KMS-11 (cell line): Measurements from ENCODE around the gene SRRM2.

ENCODE experiments used
- H2AFZ ChIP-seq: fragments of 200-600 bp; sonication (generic); 2 replicates; pipeline ENCODE4 v1.6.1; 2016; ENCODE audit warnings: antibody characterized with exemption, mixed run types, low read depth
- H3K27ac ChIP-seq: fragments of 200-600 bp; sonication (generic); 2 replicates; pipeline ENCODE4 v1.6.1; 2016; ENCODE audit warnings: mild to moderate bottlenecking, mixed run types
- H3K27me3 ChIP-seq: fragments of 200-600 bp; sonication (generic); 2 replicates; pipeline ENCODE4 v1.6.1; 2017; ENCODE audit warnings: mild to moderate bottlenecking, low read depth, mixed run types, moderate library complexity; ENCODE audit not compliant: insufficient read depth
- H3K36me3 ChIP-seq: fragments of 200-600 bp; sonication (generic); 2 replicates; pipeline ENCODE4 v1.6.1; 2017; ENCODE audit warnings: mild to moderate bottlenecking, mixed run types; ENCODE audit not compliant: insufficient read depth
- H3K4me1 ChIP-seq: fragments of 200-600 bp; sonication (generic); 2 replicates; pipeline ENCODE4 v1.6.1; 2016; ENCODE audit warnings: mild to moderate bottlenecking, low read depth, mixed run types; ENCODE audit not compliant: poor library complexity, severe bottlenecking
- H3K4me2 ChIP-seq: fragments of 200-600 bp; sonication (generic); 2 replicates; pipeline ENCODE4 v1.7.0; 2016; ENCODE audit warnings: mild to moderate bottlenecking, mixed run types
- H3K4me3 ChIP-seq: fragments of 200-600 bp; sonication (generic); IDR thresholded peaks from 2 replicates; pipeline ENCODE4 v1.6.1; 2017; ENCODE audit warnings: low read depth, low read length, mixed read lengths; ENCODE audit not compliant: insufficient read depth
- H3K79me2 ChIP-seq: fragments of 200-600 bp; sonication (generic); 2 replicates; pipeline ENCODE4 v1.6.1; 2016; ENCODE audit warnings: low read depth, mixed run types; ENCODE audit not compliant: insufficient read depth
- H3K9ac ChIP-seq: fragments of 200-600 bp; sonication (generic); 2 replicates; pipeline ENCODE4 v1.6.1; 2016; ENCODE audit warnings: mild to moderate bottlenecking, mixed run types
- H4K20me1 ChIP-seq: fragments of 200-600 bp; sonication (generic); 2 replicates; pipeline ENCODE4 v1.6.1; 2016; ENCODE audit warnings: mild to moderate bottlenecking, mixed run types; ENCODE audit not compliant: insufficient read depth
- CTCF ChIP-seq: fragments of 200-600 bp; sonication (generic); conservative IDR thresholded peaks from 2 replicates; pipeline ENCODE4 v1.6.1; 2017; ENCODE audit warnings: low read depth, mild to moderate bottlenecking, antibody characterized with exemption, low read length, moderate library complexity, mixed read lengths

The SRRM2 gene

DNA sequence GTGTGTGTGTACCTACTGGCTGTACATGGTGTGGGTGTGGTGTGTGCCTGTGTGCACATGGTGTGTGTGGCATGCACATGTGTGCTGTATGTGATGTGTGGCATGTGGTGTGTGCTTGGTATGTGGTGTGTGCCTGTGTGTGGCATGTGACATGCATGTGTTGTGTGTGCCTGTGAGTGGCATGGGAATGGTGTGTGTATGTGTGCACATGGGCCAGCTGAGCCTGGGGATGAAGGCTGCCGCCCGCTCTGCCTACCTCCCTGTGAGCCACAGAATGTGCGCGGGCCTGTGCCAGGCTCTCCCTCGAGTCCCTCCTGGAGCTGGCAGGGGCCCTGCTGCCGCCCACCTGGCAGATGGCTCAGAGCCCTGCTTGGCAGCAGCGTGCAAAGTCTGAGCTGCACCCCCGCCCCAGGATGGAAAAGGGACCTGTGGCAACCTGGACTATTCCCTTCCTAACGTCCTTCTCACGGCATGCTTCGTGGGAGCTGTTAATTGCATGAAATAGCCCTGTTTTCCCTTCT is 41.7 kb upstream of the SRRM2 start:
- H3K27ac ChIP-seq = no peak overlapping the region
- H3K36me3 ChIP-seq = no peaks in the 10 kb centered on the region
- no peak overlapping the region for H2AFZ ChIP-seq
- H3K4me2 ChIP-seq = no peak overlapping the region
- peaks cover 22% of the 10 kb centered on the region for H3K27me3 ChIP-seq
- no peaks in the 10 kb centered on the region for H4K20me1 ChIP-seq
- TF ChIP-seq CTCF = no peak
- no peaks in the 10 kb centered on the region for H3K4me1 ChIP-seq
- no peaks in the 10 kb centered on the region for H3K79me2 ChIP-seq
- no peak overlapping the region for H3K4me3 ChIP-seq
- H3K9ac ChIP-seq = no peak overlapping the region

DNA sequence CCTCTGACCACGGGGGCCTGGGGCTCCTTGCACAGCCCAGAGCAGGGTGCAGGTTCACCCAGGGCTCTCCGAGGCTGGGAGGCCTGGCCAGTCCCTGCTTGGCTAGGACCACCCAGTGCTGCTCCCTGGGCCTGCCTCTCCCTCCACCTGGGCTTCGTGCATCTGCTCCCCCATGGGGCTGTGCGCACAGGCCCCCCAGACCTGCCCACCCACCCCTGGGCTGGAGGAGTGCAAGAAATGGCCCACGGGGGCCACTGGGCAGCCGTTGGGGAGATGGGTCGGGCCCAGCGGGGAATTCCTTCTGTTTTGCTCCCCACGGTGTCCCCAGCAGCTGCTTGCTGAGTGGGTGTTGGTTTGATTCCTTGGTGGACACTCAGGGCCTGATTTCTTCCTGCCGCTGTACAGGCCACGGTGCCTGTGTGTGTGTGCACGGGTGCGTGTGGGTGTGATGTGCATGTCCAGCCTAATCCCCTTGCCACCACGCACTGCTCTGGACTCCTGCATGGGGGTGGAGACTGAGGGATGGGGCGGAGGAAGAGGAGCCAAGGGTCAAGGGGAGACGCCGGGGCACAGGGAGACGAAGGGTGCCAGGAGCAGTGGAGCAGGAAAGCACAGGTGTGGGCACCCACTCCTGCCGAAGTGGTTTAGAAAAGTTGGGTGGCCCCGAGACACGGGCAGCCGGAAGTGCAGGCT is 40.9 kb upstream of the SRRM2 start:
- Histone ChIP-seq H3K36me3 (no peaks in the 10 kb centered on the region), H3K79me2 (no peaks in the 10 kb centered on the region), H3K4me3 (no peak overlapping the region), H3K9ac (no peak overlapping the region), H3K4me2 (no peak overlapping the region), H3K27ac (no peak overlapping the region), H3K4me1 (no peaks in the 10 kb centered on the region), H4K20me1 (no peaks in the 10 kb centered on the region), H2AFZ (no peak overlapping the region), H3K27me3 (peaks cover 26% of the 10 kb centered on the region)
- TF ChIP-seq CTCF = no peak

DNA sequence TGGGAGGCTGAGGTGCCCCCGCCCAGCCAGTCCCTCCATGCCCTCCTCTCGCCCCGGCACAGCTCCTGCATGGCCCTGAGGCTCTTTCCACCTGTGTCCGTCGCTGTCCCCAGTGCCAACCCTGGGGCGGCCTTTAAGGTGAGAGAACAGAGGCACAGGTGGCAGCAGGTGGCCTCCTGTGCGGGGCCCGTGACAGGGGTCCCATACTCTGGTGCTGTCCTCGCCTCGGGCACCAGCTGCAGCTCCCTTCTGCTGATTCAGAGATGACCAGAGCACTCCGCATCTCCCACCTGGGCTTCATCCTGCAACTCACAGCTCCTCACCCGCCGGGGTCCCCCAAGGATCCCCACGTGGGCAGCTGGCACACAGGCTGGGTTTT is 40.4 kb upstream of the SRRM2 start:
- H3K4me1 ChIP-seq = no peaks in the 10 kb centered on the region
- H3K4me3 ChIP-seq = no peak overlapping the region
- no peak overlapping the region for H3K9ac ChIP-seq
- TF ChIP-seq CTCF = no peak
- H2AFZ ChIP-seq = no peak overlapping the region
- no peak overlapping the region for H3K27ac ChIP-seq
- no peaks in the 10 kb centered on the region for H3K36me3 ChIP-seq
- no peaks in the 10 kb centered on the region for H4K20me1 ChIP-seq
- no peaks in the 10 kb centered on the region for H3K79me2 ChIP-seq
- H3K27me3 ChIP-seq = peaks cover 26% of the 10 kb centered on the region
- no peak overlapping the region for H3K4me2 ChIP-seq

DNA sequence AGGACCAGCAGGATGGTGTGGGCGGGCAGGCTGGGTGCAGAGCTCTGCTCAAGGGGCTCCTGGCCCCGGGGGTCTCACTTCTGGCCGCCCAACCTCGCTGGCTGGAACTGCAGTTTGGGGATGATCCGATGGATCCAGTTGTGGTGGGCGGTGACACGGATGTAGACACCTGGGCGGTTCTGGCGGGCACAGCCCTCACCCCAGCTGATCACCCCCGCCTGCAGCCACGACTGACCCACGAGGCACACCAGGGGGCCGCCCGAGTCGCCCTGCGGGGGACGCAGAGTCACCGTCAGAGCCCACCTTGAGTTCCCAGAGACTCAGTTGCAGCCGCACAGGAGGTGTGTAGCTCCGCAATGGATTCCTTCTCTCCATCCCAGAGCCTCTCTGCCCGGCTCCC is 39.9 kb upstream of the SRRM2 start:
- no peak for TF ChIP-seq CTCF
- Histone ChIP-seq H3K27me3 (peaks cover 31% of the 10 kb centered on the region), H2AFZ (no peak overlapping the region), H3K79me2 (no peaks in the 10 kb centered on the region), H3K4me1 (no peaks in the 10 kb centered on the region), H3K9ac (no peak overlapping the region), H4K20me1 (no peaks in the 10 kb centered on the region), H3K36me3 (no peaks in the 10 kb centered on the region), H3K4me3 (no peak overlapping the region), H3K4me2 (no peak overlapping the region), H3K27ac (no peak overlapping the region)
